GM23338 (cell line): ENCODE results near the gene CUX1. TPM values are rescaled to one million over a fixed set of nuclear protein-coding genes. Genes with fewer than 3 reads are reported as not detected.

Experiments used
- ATAC-seq: fragments of 200-7000 bp; cut with Tn5 transposase; 3 replicates; pipeline ENCODE4 v1.9.1; 2020
- DNase-seq: peaks from one replicate; pipeline ENCODE4 v3.0.0-alpha.2; 2015; ENCODE audit warnings: low spot score
- H2AFZ ChIP-seq: fragments of 200-600 bp; sonication (generic); 2 replicates; pipeline ENCODE4 v1.8.0; 2016; ENCODE audit warnings: antibody characterized with exemption, mild to moderate bottlenecking, moderate library complexity
- H3F3A ChIP-seq: fragments of 200-600 bp; sonication (generic); replicated peaks from 2 replicates; pipeline ENCODE4 v1.8.0; 2017; ENCODE audit warnings: antibody characterized with exemption, mixed run types, low read depth
- H3K27ac ChIP-seq: fragments of 200-600 bp; sonication (generic); 2 replicates; pipeline ENCODE4 v1.6.1; 2016; ENCODE audit warnings: low read depth
- H3K27me3 ChIP-seq: fragments of 200-600 bp; sonication (generic); 2 replicates; pipeline ENCODE4 v1.8.0; 2016; ENCODE audit warnings: mild to moderate bottlenecking, mixed run types, moderate library complexity; ENCODE audit not compliant: insufficient read depth
- H3K36me3 ChIP-seq: fragments of 200-600 bp; sonication (generic); 2 replicates; pipeline ENCODE4 v1.8.0; 2016; ENCODE audit warnings: mild to moderate bottlenecking; ENCODE audit not compliant: insufficient read depth
- H3K4me1 ChIP-seq: fragments of 200-600 bp; sonication (generic); 2 replicates; pipeline ENCODE4 v1.8.0; 2016; ENCODE audit warnings: mild to moderate bottlenecking, moderate library complexity; ENCODE audit not compliant: insufficient read depth
- H3K4me2 ChIP-seq: fragments of 200-600 bp; sonication (generic); 2 replicates; pipeline ENCODE4 v1.7.1; 2017; ENCODE audit warnings: mixed run types
- H3K4me3 ChIP-seq: fragments of 200-600 bp; sonication (generic); 2 replicates; pipeline ENCODE4 v1.6.1; 2016; ENCODE audit warnings: mixed run types
- H3K79me2 ChIP-seq: fragments of 200-600 bp; sonication (generic); replicated peaks from 2 replicates; pipeline ENCODE4 v1.8.0; 2017; ENCODE audit warnings: mild to moderate bottlenecking; ENCODE audit not compliant: insufficient read depth
- H3K9me2 ChIP-seq: fragments of 200-600 bp; sonication (generic); 2 replicates; pipeline ENCODE4 v1.8.0; 2017; ENCODE audit not compliant: insufficient read depth
- H4K20me1 ChIP-seq: fragments of 200-600 bp; sonication (generic); replicated peaks from 2 replicates; pipeline ENCODE4 v1.8.0; 2017; ENCODE audit warnings: mild to moderate bottlenecking; ENCODE audit not compliant: insufficient read depth
- H3K27ac Mint-ChIP-seq: 2 replicates; pipeline ENCODE4 v1.8.0; 2020; ENCODE audit warnings: inconsistent platforms, mild to moderate bottlenecking, moderate library complexity, mixed read lengths
- H3K27me3 Mint-ChIP-seq: 3 replicates; pipeline ENCODE4 v1.8.0; 2022; ENCODE audit warnings: low read depth, mild to moderate bottlenecking, moderate library complexity, mixed read lengths, inconsistent platforms; ENCODE audit not compliant: insufficient read depth, poor library complexity
- H3K36me3 Mint-ChIP-seq: 3 replicates; pipeline ENCODE4 v1.8.0; 2021; ENCODE audit warnings: low read depth, mild to moderate bottlenecking, inconsistent platforms, moderate library complexity, mixed read lengths
- H3K4me1 Mint-ChIP-seq: 3 replicates; pipeline ENCODE4 v1.8.0; 2020; ENCODE audit warnings: mild to moderate bottlenecking, inconsistent platforms, mixed read lengths
- H3K4me3 Mint-ChIP-seq: 3 replicates; pipeline ENCODE4 v1.8.0; 2021; ENCODE audit warnings: moderate library complexity, mild to moderate bottlenecking, inconsistent platforms, mixed read lengths
- H3K9me3 Mint-ChIP-seq: 3 replicates; pipeline ENCODE4 v1.8.0; 2020; ENCODE audit warnings: moderate library complexity, mild to moderate bottlenecking, inconsistent platforms, mixed read lengths
- CREB1 ChIP-seq: fragments of 250-450 bp; sonication (Bioruptor Pico); IDR thresholded peaks from 2 replicates; pipeline ENCODE4 v1.5.0; 2020; ENCODE audit warnings: low read depth, mild to moderate bottlenecking, moderate library complexity
- CTCF ChIP-seq, 2 experiments: fragments of 200-600 bp in 1 of 2; sonication (generic) in 1 of 2; conservative IDR thresholded peaks; 2 replicates each; pipeline versions ENCODE4 v1.5.1 to v1.6.1; 2016 to 2017; ENCODE audit warnings: antibody characterized with exemption in 2 of 2, low read depth in 2 of 2, mild to moderate bottlenecking in 2 of 2, moderate library complexity in 1 of 2
- ETS1 ChIP-seq: IDR thresholded peaks from 2 replicates; pipeline ENCODE4 v1.6.1; 2016; ENCODE audit warnings: antibody characterized with exemption
- EZH2 ChIP-seq: fragments of 200-600 bp; sonication (generic); IDR thresholded peaks from one replicate; pipeline ENCODE4 v1.8.0; 2017; ENCODE audit warnings: antibody characterized with exemption, mild to moderate bottlenecking, low read depth; ENCODE audit not compliant: unreplicated experiment
- EZH2phosphoT487 ChIP-seq: fragments of 200-600 bp; sonication (generic); IDR thresholded peaks from one replicate; pipeline ENCODE4 v1.8.1; 2018; ENCODE audit warnings: antibody characterized with exemption; ENCODE audit not compliant: unreplicated experiment
- JUNB ChIP-seq: IDR thresholded peaks from one replicate; pipeline ENCODE4 v1.6.1; 2016; ENCODE audit warnings: antibody characterized with exemption; ENCODE audit not compliant: unreplicated experiment
- NANOG ChIP-seq: IDR thresholded peaks from 2 replicates; pipeline ENCODE4 v1.6.1; 2016; ENCODE audit warnings: antibody characterized with exemption, borderline replicate concordance
- POLR2AphosphoS5 ChIP-seq: IDR thresholded peaks from 2 replicates; pipeline ENCODE4 v1.6.1; 2016; ENCODE audit warnings: antibody characterized with exemption, low read depth
- REST ChIP-seq: IDR thresholded peaks from one replicate; pipeline ENCODE4 v1.6.1; 2018; ENCODE audit warnings: antibody characterized with exemption; ENCODE audit not compliant: unreplicated experiment
- STAT1 ChIP-seq: IDR thresholded peaks from one replicate; pipeline ENCODE4 v1.6.1; 2016; ENCODE audit warnings: antibody characterized with exemption; ENCODE audit not compliant: unreplicated experiment
- ZNF114 ChIP-seq: fragments of 250-450 bp; sonication (Bioruptor Pico); IDR thresholded peaks from 2 replicates; pipeline ENCODE4 v1.5.0; 2020; ENCODE audit warnings: mild to moderate bottlenecking, moderate library complexity
- ZNF331 ChIP-seq: fragments of 250-450 bp; sonication (Bioruptor Pico); IDR thresholded peaks from 2 replicates; pipeline ENCODE4 v1.5.0; 2020; ENCODE audit warnings: low read depth, mild to moderate bottlenecking, moderate library complexity
- ZNF462 ChIP-seq: fragments of 250-450 bp; sonication (Bioruptor Pico); IDR thresholded peaks from 2 replicates; pipeline ENCODE4 v1.5.0; 2020; ENCODE audit warnings: mild to moderate bottlenecking, moderate library complexity
- polyA plus RNA-seq: library from polyadenylated mRNA; unstranded; fragments of >200 nt; fragmentation: Nextera tagmentation; extraction: Ambion mirVana; gene quantifications from 2 replicates; pipeline ENCODE4 v1.2.1, GENCODE V29; 2016
- total RNA-seq: library from RNA; depleted of rRNA; stranded (reverse); fragments of >200 nt; shearing (Covaris generic); gene quantifications from 2 replicates; pipeline ENCODE4 v1.2.3, GENCODE V29; 2014

CUX1 gene
- total and polyA plus RNA-seq, 2 experiments from 2014 or later = 49.9 to 64.0 TPM

GRCh38 chr7:102099474-102099873, 282.0 kb downstream of the CUX1 start:
- no peaks in the 10 kb centered on the region for H3K9me3 Mint-ChIP-seq
- Histone ChIP-seq H2AFZ (no peak overlapping the region), H3K79me2 (peaks cover 2% of the 10 kb centered on the region), H3F3A (peaks cover 2% of the 10 kb centered on the region; the same call in 1 of the 2 replicates), H3K4me2 (no peak overlapping the region), H3K9me2 (no peaks in the 10 kb centered on the region), H3K27ac (no peak overlapping the region), H3K4me3 (no peak overlapping the region), H4K20me1 (no peaks in the 10 kb centered on the region), H3K4me1 (peaks cover 13% of the 10 kb centered on the region), H3K27me3 (no peaks in the 10 kb centered on the region), H3K36me3 (peaks cover 7% of the 10 kb centered on the region)
- no peak for ATAC-seq
- peaks cover 5% of the 10 kb centered on the region for H3K27me3 Mint-ChIP-seq
- H3K4me3 Mint-ChIP-seq = no peak overlapping the region
- DNase-seq = no peak
- H3K36me3 Mint-ChIP-seq = peaks cover 29% of the 10 kb centered on the region
- TF ChIP-seq ZNF462 (CRISPR knock-in tag) (no peak), EZH2 (no peak), REST (no peak), CREB1 (no peak), EZH2phosphoT487 (no peak), NANOG (no peak), JUNB (no peak), ZNF331 (no peak), POLR2AphosphoS5 (no peak), ETS1 (no peak), ZNF114 (no peak), STAT1 (no peak), CTCF (conservative IDR thresholded peaks at IDR 0.05; ENCODE audit: low read depth in 2 of 2) (no peak)
- H3K4me1 Mint-ChIP-seq = peaks cover 11% of the 10 kb centered on the region
- no peak overlapping the region for H3K27ac Mint-ChIP-seq
